GM18507 (cell line): ENCODE data around the gene UHRF1.
"Not testable (repeated sequence)": the region's sequence is repeated elsewhere in the genome, so short reads cannot be mapped to it uniquely, and the experiment has no call there.

Experiments used
- DNase-seq: peaks from one replicate; pipeline ENCODE4 v3.0.0; 2011; ENCODE audit warnings: low read depth; ENCODE audit not compliant: insufficient read length; ENCODE audit errors: extremely low spot score
- FAIRE-seq: peaks from 2 replicates; lab custom pipeline; 2011; peaks lifted over from hg19 to GRCh38; lab: Jason Lieb, UNC

Gene UHRF1

GRCh38 chr19:4923276-4923747 is 14.0 kb downstream of the UHRF1 start:
- no peak for DNase-seq
- no peak for FAIRE-seq

- FAIRE-seq (no peak), DNase-seq (no peak)
Observed at GRCh38 chr19:4929186-4929585, 19.9 kb downstream of the UHRF1 start.

GRCh38 chr19:4930664-4931063 is 21.4 kb downstream of the UHRF1 start:
- DNase-seq, result no peak

GRCh38 chr19:4932711-4933110 is 23.4 kb downstream of the UHRF1 start:
- FAIRE-seq (no peak), DNase-seq (no peak)

More at GRCh38 chr19:4930664-4931063, 21.4 kb downstream of the UHRF1 start:
- FAIRE-seq, result no peak

- DNase-seq (no peak), FAIRE-seq (no peak)
Observed at GRCh38 chr19:4933528-4933927, 24.2 kb downstream of the UHRF1 start.

GRCh38 chr19:4935444-4935843 is 26.1 kb downstream of the UHRF1 start:
- FAIRE-seq, result no peak
- DNase-seq, result no peak

- FAIRE-seq, result no peak
- DNase-seq, result no peak
Observed at GRCh38 chr19:4937060-4937459, 27.8 kb downstream of the UHRF1 start.

- not testable (repeated sequence) for FAIRE-seq, DNase-seq
Observed at GRCh38 chr19:4938461-4938860, 29.2 kb downstream of the UHRF1 start.

GRCh38 chr19:4939466-4939865 is 30.2 kb downstream of the UHRF1 start:
- DNase-seq, result no peak
- no peak for FAIRE-seq

GRCh38 chr19:4941638-4942169 is 32.4 kb downstream of the UHRF1 start:
- not testable (repeated sequence) for FAIRE-seq, DNase-seq

GRCh38 chr19:4950650-4951049 is 41.3 kb downstream of the UHRF1 start:
- not testable (repeated sequence) for DNase-seq, FAIRE-seq

- DNase-seq (no peak), FAIRE-seq (no peak)
Observed at GRCh38 chr19:4951656-4952055, 42.4 kb downstream of the UHRF1 start.

- DNase-seq (no peak), FAIRE-seq (no peak)
Observed at GRCh38 chr19:4952945-4953344, 43.6 kb downstream of the UHRF1 start.

GRCh38 chr19:4954320-4955149 is 45.2 kb downstream of the UHRF1 start:
- not testable (repeated sequence) for FAIRE-seq, DNase-seq

- no peak for FAIRE-seq
- DNase-seq, result no peak
Observed at GRCh38 chr19:4955274-4955673, 46.0 kb downstream of the UHRF1 start.

GRCh38 chr19:4957981-4958380 is 48.7 kb downstream of the UHRF1 start:
- no peak for DNase-seq
- FAIRE-seq, result no peak

- FAIRE-seq (no peak), DNase-seq (no peak)
Observed at GRCh38 chr19:4962085-4962619, 52.9 kb downstream of the UHRF1 start.

GRCh38 chr19:4965061-4965460 is 55.8 kb downstream of the UHRF1 start:
- DNase-seq, result no peak
- FAIRE-seq, result no peak

GRCh38 chr19:4966591-4966990 is 57.3 kb downstream of the UHRF1 start:
- no peak for FAIRE-seq

GRCh38 chr19:4967738-4968461 is 58.6 kb downstream of the UHRF1 start:
- DNase-seq (no peak), FAIRE-seq (no peak)

More at GRCh38 chr19:4966591-4966990, 57.3 kb downstream of the UHRF1 start:
- DNase-seq, result no peak
